HCT116 (cell line): ENCODE measurements around the gene SAA2. TPM values are rescaled to one million over a fixed set of nuclear protein-coding genes. Genes with fewer than 3 reads are reported as not detected.

ENCODE experiments used
- ATAC-seq: fragments of 200-7000 bp; cut with Tn5 transposase; 2 replicates; pipeline ENCODE4 v1.9.1; 2020; ENCODE audit warnings: mild to moderate bottlenecking, moderate library complexity
- Bru-seq: library from RNA; stranded (reverse); fragments of 400-500 nt; gene quantifications from one replicate; lab custom pipeline; 2021; lab: Mats Ljungman, UMichigan
- BruChase-seq, 2 experiments: library from RNA; stranded (reverse); fragments of 400-500 nt; gene quantifications; one replicate each; lab custom pipeline; 2021; lab: Mats Ljungman, UMichigan
- BruUV-seq: library from RNA; stranded (reverse); fragments of 400-500 nt; replicated peaks from 2 replicates; lab custom pipeline; 2021; lab: Mats Ljungman, UMichigan
- CTCF ChIA-PET: fragments of 300-600 bp; sonication (Branson Sonifier 250); formaldehyde crosslinking; loops from one replicate; lab custom pipeline; 2021; ENCODE audit warnings: antibody characterized with exemption; lab: Charles Lee
- POLR2A ChIA-PET: fragments of 300-600, 350-600 bp; sonication (Branson Sonifier 250); formaldehyde crosslinking; loops from one replicate; lab custom pipeline; 2021; ENCODE audit warnings: antibody characterized with exemption; lab: Charles Lee
- RAD21 ChIA-PET, 2 experiments: fragments of 300-600 bp; sonication (Branson Sonifier 250); formaldehyde crosslinking; loops; one replicate each; lab custom pipeline; 2023; ENCODE audit warnings: low total read pairs in 2 of 2; ENCODE audit not compliant: uncharacterized antibody in 2 of 2, unreplicated experiment in 2 of 2, low non-redundant PET in 1 of 2; lab: Charles Lee
- DNase-seq: peaks from one replicate; pipeline ENCODE4 v3.0.0-alpha.2; 2010; ENCODE audit warnings: low read depth, low spot score
- H2AFZ ChIP-seq: fragments of 200-600 bp; shearing (Covaris generic), sonication (generic); 2 replicates; pipeline ENCODE4 v1.6.1; 2017; ENCODE audit warnings: low read depth, mixed run types, mixed read lengths, antibody characterized with exemption, low read length; ENCODE audit not compliant: poor library complexity, severe bottlenecking
- H3K27ac ChIP-seq: 2 replicates; pipeline ENCODE4 v1.5.1; 2012; ENCODE audit warnings: low read depth, low read length
- H3K27me3 ChIP-seq: fragments of 200-600 bp; sonication (generic); 2 replicates; pipeline ENCODE4 v1.6.1; 2016; ENCODE audit warnings: mixed run types, low read length, mixed read lengths; ENCODE audit not compliant: insufficient read depth
- H3K36me3 ChIP-seq, 2 experiments: fragments of 200-500 bp in 1 of 2; fragments of 200-600 bp in 1 of 2; sonication (Bioruptor generic) in 1 of 2; sonication (generic) in 1 of 2; 2 replicates each; pipeline versions ENCODE4 v1.5.1 to v1.6.1; 2014 to 2016; ENCODE audit warnings: low read length in 2 of 2, inconsistent platforms in 1 of 2, mixed read lengths in 1 of 2, mixed run types in 1 of 2; ENCODE audit not compliant: insufficient read depth in 2 of 2, control insufficient read depth in 1 of 2
- H3K4me1 ChIP-seq, 2 experiments: fragments of 200-600 bp in 1 of 2; sonication (generic) in 1 of 2; 2 replicates each; pipeline versions ENCODE4 v1.5.1 to v1.6.1; 2012 to 2017; ENCODE audit warnings: low read length in 2 of 2, inconsistent platforms in 1 of 2, mild to moderate bottlenecking in 1 of 2, mixed read lengths in 1 of 2, mixed run types in 1 of 2, moderate library complexity in 1 of 2; ENCODE audit not compliant: insufficient read depth in 2 of 2, control insufficient read depth in 1 of 2
- H3K4me2 ChIP-seq: fragments of 200-600 bp; sonication (generic); 2 replicates; pipeline ENCODE4 v1.6.1; 2017; ENCODE audit warnings: mixed run types, low read length, mixed read lengths
- H3K4me3 ChIP-seq, 2 experiments: fragments of 200-600 bp in 1 of 2; sonication (generic) in 1 of 2; replicated peaks in 1 of 2; 2 replicates each; pipeline ENCODE4 v1.5.1; 2011 to 2016; ENCODE audit warnings: low read length in 2 of 2, control low read depth in 1 of 2, low read depth in 1 of 2, mild to moderate bottlenecking in 1 of 2, mixed read lengths in 1 of 2, mixed run types in 1 of 2
- H3K79me2 ChIP-seq: fragments of 200-600 bp; sonication (generic); 2 replicates; pipeline ENCODE4 v1.6.1; 2017; ENCODE audit warnings: mild to moderate bottlenecking, mixed run types, low read length, moderate library complexity, mixed read lengths; ENCODE audit not compliant: insufficient read depth
- H3K9ac ChIP-seq: fragments of 200-600 bp; sonication (generic); 2 replicates; pipeline ENCODE4 v1.6.1; 2016; ENCODE audit warnings: low read length, mixed read lengths
- H3K9me2 ChIP-seq: fragments of 200-600 bp; sonication (generic), shearing (Covaris generic); 2 replicates; pipeline ENCODE4 v1.6.1; 2017; ENCODE audit warnings: mixed run types, mild to moderate bottlenecking, moderate library complexity; ENCODE audit not compliant: insufficient read depth
- H3K9me3 ChIP-seq, 2 experiments: fragments of 200-500 bp in 1 of 2; fragments of 200-600 bp in 1 of 2; sonication (Bioruptor generic) in 1 of 2; sonication (generic) in 1 of 2; 2 replicates each; pipeline ENCODE4 v1.6.1; 2014 to 2017; ENCODE audit warnings: low read length in 2 of 2, mixed read lengths in 2 of 2, inconsistent platforms in 1 of 2, low read depth in 1 of 2, mild to moderate bottlenecking in 1 of 2, mixed run types in 1 of 2, moderate library complexity in 1 of 2; ENCODE audit not compliant: control insufficient read depth in 1 of 2, insufficient read depth in 1 of 2
- H4K20me1 ChIP-seq: fragments of 200-600 bp; sonication (generic), shearing (Covaris generic); 2 replicates; pipeline ENCODE4 v1.6.1; 2017; ENCODE audit warnings: mixed run types, mild to moderate bottlenecking, moderate library complexity; ENCODE audit not compliant: insufficient read depth
- CBX3 ChIP-seq: IDR thresholded peaks from 2 replicates; pipeline ENCODE4 v1.6.1; 2012; ENCODE audit warnings: low read depth
- CEBPB ChIP-seq: IDR thresholded peaks from 2 replicates; pipeline ENCODE4 v1.6.1; 2012; ENCODE audit warnings: low read depth
- EGR1 ChIP-seq: IDR thresholded peaks from 2 replicates; pipeline ENCODE4 v1.6.1; 2012; ENCODE audit warnings: low read depth
- FOSL1 ChIP-seq: IDR thresholded peaks from 2 replicates; pipeline ENCODE4 v1.6.1; 2012; ENCODE audit warnings: low read depth
- POLR2AphosphoS5 ChIP-seq: IDR thresholded peaks from 2 replicates; pipeline ENCODE4 v1.6.1; 2011; ENCODE audit warnings: mild to moderate bottlenecking, low read depth, low read length, moderate library complexity
- RAD21 ChIP-seq: IDR thresholded peaks from 2 replicates; pipeline ENCODE4 v1.6.1; 2012; ENCODE audit warnings: low read depth, mild to moderate bottlenecking
- REST ChIP-seq: IDR thresholded peaks from 2 replicates; pipeline ENCODE4 v1.6.1; 2012; ENCODE audit warnings: low read depth
- SP1 ChIP-seq: IDR thresholded peaks from 2 replicates; pipeline ENCODE4 v1.6.1; 2012; ENCODE audit warnings: low read depth
- ZNF274 ChIP-seq: fragments of 200-500 bp; sonication (Bioruptor generic); IDR thresholded peaks from 2 replicates; pipeline ENCODE4 v1.6.1; 2014; ENCODE audit warnings: mild to moderate bottlenecking, low read depth, low read length, inconsistent platforms
- intact Hi-C: fragments of 100-400 bp; cut with micrococcal nuclease; formaldehyde crosslinking; loops from 2 replicates; pipeline ENCODE4 v1.10.0; 2022
- long read RNA-seq: library from polyadenylated mRNA; unstranded; transcript quantifications from one replicate; pipeline ENCODE4 v2.0.0, GENCODE V29; 2021; ENCODE audit not compliant: unreplicated experiment
- polyA plus RNA-seq: library from polyadenylated mRNA; unstranded; fragments of >200 nt; gene quantifications from 2 replicates; pipeline ENCODE4 v1.2.1, GENCODE V29; 2012; ENCODE audit warnings: missing spikeins
- total RNA-seq: library from RNA; stranded (reverse); gene quantifications from one replicate; pipeline ENCODE4 v1.2.1, GENCODE V29; 2021; ENCODE audit not compliant: unreplicated experiment
- TF ChIP-seq, protein P1 (sequence below): IDR thresholded peaks from 2 replicates; pipeline ENCODE4 v1.6.1; 2011; ENCODE audit warnings: mild to moderate bottlenecking, low read length, moderate library complexity; ENCODE audit not compliant: insufficient replicate concordance; ENCODE audit errors: extremely low read depth

SAA2 gene
- total RNA-seq (5.2 TPM), Bru-seq, nascent RNA (percentile 17 among the genes with signal in this experiment), BruChase-seq, experiment 1, labeled RNA remaining after a 6-hour chase (percentile 36 among the genes with signal in this experiment), BruChase-seq, experiment 2, labeled RNA remaining after a 2-hour chase (percentile 39 among the genes with signal in this experiment)
- 0.14 TPM in 1 of 2 replicates, not detected in the other for polyA plus RNA-seq
- long read RNA-seq, result 0 reads

GRCh38 chr11:18248561-18248960 is at the start of gene SAA2:
TSS of gene SAA2 (minus strand) at chr11:18248668. CDS start at chr11:18248011, 657 bp downstream.
- H3K9me2 ChIP-seq, result no peaks in the 10 kb centered on the region
- H3K27ac ChIP-seq, result no peak within 1 kb of the TSS
- H4K20me1 ChIP-seq, result no peaks in the 10 kb centered on the region
- H3K36me3 ChIP-seq, result no peaks in the 10 kb centered on the region
- TF ChIP-seq RAD21 (no peak), REST (no peak)
- TF ChIP-seq, all 23 proteins: peak for 0
- no peaks in the 10 kb centered on the region for H3K27me3 ChIP-seq
- no peaks in the 10 kb centered on the region for H3K79me2 ChIP-seq
- H3K4me2 ChIP-seq, result no peak within 1 kb of the TSS
- no peak within 1 kb of the TSS for H3K9ac ChIP-seq
- no peak within 1 kb of the TSS for H2AFZ ChIP-seq
- H3K4me1 ChIP-seq, result no peaks in the 10 kb centered on the region; a peak in 1 of 4 replicates
- H3K4me3 ChIP-seq, result no peak within 1 kb of the TSS
- ChIA-PET RAD21 (no interaction called here), CTCF (no interaction called here), POLR2A (no interaction called here)
- intact Hi-C loops, result no loop called here
- no peak for ATAC-seq
- H3K9me3 ChIP-seq, result no peaks in the 10 kb centered on the region
- BruUV-seq, result no TSS peak
- DNase-seq, result no peak

- H4K20me1 ChIP-seq, result no peaks in the 10 kb centered on the region
- no peak overlapping the region for H3K4me3 ChIP-seq
- ChIA-PET CTCF (no interaction called here), POLR2A (no interaction called here), RAD21 (no interaction called here)
- intact Hi-C loops, result no loop called here
- no peak overlapping the region for H3K9ac ChIP-seq
- H3K4me2 ChIP-seq, result no peak overlapping the region
- no peaks in the 10 kb centered on the region for H3K79me2 ChIP-seq
- H3K27me3 ChIP-seq, result no peaks in the 10 kb centered on the region
- no peak for ATAC-seq
- H3K9me2 ChIP-seq, result no peaks in the 10 kb centered on the region
- H3K9me3 ChIP-seq, result no peaks in the 10 kb centered on the region
- H3K36me3 ChIP-seq, result peaks cover 50 to 52% of the 10 kb centered on the region in 2 experiments
- H3K4me1 ChIP-seq, result no peaks in the 10 kb centered on the region
- DNase-seq, result no peak
- no peak overlapping the region for H3K27ac ChIP-seq
- H2AFZ ChIP-seq, result no peak overlapping the region
- BruUV-seq, result no TSS peak
- TF ChIP-seq, protein P1, sequence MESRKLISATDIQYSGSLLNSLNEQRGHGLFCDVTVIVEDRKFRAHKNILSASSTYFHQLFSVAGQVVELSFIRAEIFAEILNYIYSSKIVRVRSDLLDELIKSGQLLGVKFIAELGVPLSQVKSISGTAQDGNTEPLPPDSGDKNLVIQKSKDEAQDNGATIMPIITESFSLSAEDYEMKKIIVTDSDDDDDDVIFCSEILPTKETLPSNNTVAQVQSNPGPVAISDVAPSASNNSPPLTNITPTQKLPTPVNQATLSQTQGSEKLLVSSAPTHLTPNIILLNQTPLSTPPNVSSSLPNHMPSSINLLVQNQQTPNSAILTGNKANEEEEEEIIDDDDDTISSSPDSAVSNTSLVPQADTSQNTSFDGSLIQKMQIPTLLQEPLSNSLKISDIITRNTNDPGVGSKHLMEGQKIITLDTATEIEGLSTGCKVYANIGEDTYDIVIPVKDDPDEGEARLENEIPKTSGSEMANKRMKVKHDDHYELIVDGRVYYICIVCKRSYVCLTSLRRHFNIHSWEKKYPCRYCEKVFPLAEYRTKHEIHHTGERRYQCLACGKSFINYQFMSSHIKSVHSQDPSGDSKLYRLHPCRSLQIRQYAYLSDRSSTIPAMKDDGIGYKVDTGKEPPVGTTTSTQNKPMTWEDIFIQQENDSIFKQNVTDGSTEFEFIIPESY, result no peak
- TF ChIP-seq CEBPB (no peak), EGR1 (no peak), SP1 (no peak), REST (no peak), FOSL1 (no peak), ZNF274 (no peak), POLR2AphosphoS5 (no peak), CBX3 (no peak)
Measured at GRCh38 chr11:18295316-18295715, 46.8 kb upstream of the SAA2 start.
